ENCODE measurements around the gene CRYGS. TPM values are rescaled to one million over a fixed set of nuclear protein-coding genes. Genes with fewer than 3 reads are reported as not detected.

The CRYGS gene
- total RNA-seq, 1 experiment from 2014 or later, result 0.63 TPM

Other genes starting within 250 kb of the CRYGS start
- gene DGKG, start 182.1 kb downstream of the CRYGS start, total RNA-seq (2014; rRNA removed; shearing (Covaris generic)), result 0.97 TPM in 1 of 2 replicates, not detected in the other
- gene TBCCD1, start 23.0 kb upstream of the CRYGS start, total RNA-seq (2014; rRNA removed; shearing (Covaris generic)), result 9.6 and 12.2 TPM in 2 replicates
- gene DNAJB11, start 26.3 kb upstream of the CRYGS start, total RNA-seq (2014; rRNA removed; shearing (Covaris generic)), result 152 and 170 TPM in 2 replicates
- gene AHSG, start 68.7 kb upstream of the CRYGS start, total RNA-seq (2014; rRNA removed; shearing (Covaris generic)), result not detected in 2 replicates
- not detected in 2 replicates for gene FETUB, start 96.0 kb upstream of the CRYGS start, total RNA-seq (2014; rRNA removed; shearing (Covaris generic))
- not detected in 2 replicates for gene HRG, start 121.6 kb upstream of the CRYGS start, total RNA-seq (2014; rRNA removed; shearing (Covaris generic))
- gene KNG1, start 173.0 kb upstream of the CRYGS start, total RNA-seq (2014; rRNA removed; shearing (Covaris generic)), result not detected in 2 replicates
- 466 and 604 TPM in 2 replicates for gene EIF4A2, start 239.2 kb upstream of the CRYGS start, total RNA-seq (2014; rRNA removed; shearing (Covaris generic))